NOMO-1 treated with dmso at 0.1 percent for 144 hours (cell line): ENCODE results near the gene CCDC71L.
A peak's percentile ranks its signal among the peaks of the same experiment; 100 is the strongest.

Source experiments
- DNase-seq: peaks from one replicate; lab custom pipeline; 2025; ENCODE audit not compliant: unreplicated experiment; lab: John Stamatoyannopoulos, UW

CCDC71L gene

GRCh38 chr7:106659166-106659962 lies 1.6 kb downstream of the CCDC71L start:
- DNase-seq: no peak

GRCh38 chr7:106658316-106659165 lies 2.4 kb downstream of the CCDC71L start:
- DNase-seq: no peak

GRCh38 chr7:106657085-106657991 lies 3.6 kb downstream of the CCDC71L start:
- DNase-seq: no peak

- no peak for DNase-seq
These were observed 5.1 kb downstream of the CCDC71L start for GRCh38 chr7:106655703-106656498.

- no peak for DNase-seq
These were observed 7.5 kb downstream of the CCDC71L start for GRCh38 chr7:106653488-106653887.

GRCh38 chr7:106652909-106653308 lies 8.0 kb downstream of the CCDC71L start:
- DNase-seq: no peak

GRCh38 chr7:106652092-106652491 lies 8.9 kb downstream of the CCDC71L start:
- DNase-seq: no peak

- no peak for DNase-seq
These were observed 14.7 kb downstream of the CCDC71L start for GRCh38 chr7:106646256-106646655.

- peak; percentile 24 for DNase-seq
These were observed 16.0 kb downstream of the CCDC71L start for GRCh38 chr7:106644999-106645398.

- no peak for DNase-seq
These were observed 17.6 kb downstream of the CCDC71L start for GRCh38 chr7:106643216-106644000.

- no peak for DNase-seq
These were observed 19.5 kb downstream of the CCDC71L start for GRCh38 chr7:106641416-106641815.

- DNase-seq: no peak
These were observed 20.4 kb downstream of the CCDC71L start for GRCh38 chr7:106640368-106641141.

GRCh38 chr7:106639476-106640334 lies 21.3 kb downstream of the CCDC71L start:
- no peak for DNase-seq

- DNase-seq: no peak
These were observed 25.5 kb downstream of the CCDC71L start for GRCh38 chr7:106635411-106635810.

GRCh38 chr7:106634958-106635357 lies 26.0 kb downstream of the CCDC71L start:
- no peak for DNase-seq

- no peak for DNase-seq
These were observed 30.3 kb downstream of the CCDC71L start for GRCh38 chr7:106630648-106631047.

- DNase-seq: no peak
These were observed 31.4 kb downstream of the CCDC71L start for GRCh38 chr7:106629516-106629915.
